GM19351 (cell line): ENCODE data around the gene LRBA.
"Not testable (repeated sequence)": the region's sequence is repeated elsewhere in the genome, so short reads cannot be mapped to it uniquely, and the experiment has no call there.

Source experiments
- ATAC-seq: cut with Tn5 transposase; IDR thresholded peaks from one replicate; pipeline ENCODE4 v1.9.1; 2021; ENCODE audit warnings: mild to moderate bottlenecking, moderate library complexity; ENCODE audit not compliant: unreplicated experiment

Gene LRBA

DNA sequence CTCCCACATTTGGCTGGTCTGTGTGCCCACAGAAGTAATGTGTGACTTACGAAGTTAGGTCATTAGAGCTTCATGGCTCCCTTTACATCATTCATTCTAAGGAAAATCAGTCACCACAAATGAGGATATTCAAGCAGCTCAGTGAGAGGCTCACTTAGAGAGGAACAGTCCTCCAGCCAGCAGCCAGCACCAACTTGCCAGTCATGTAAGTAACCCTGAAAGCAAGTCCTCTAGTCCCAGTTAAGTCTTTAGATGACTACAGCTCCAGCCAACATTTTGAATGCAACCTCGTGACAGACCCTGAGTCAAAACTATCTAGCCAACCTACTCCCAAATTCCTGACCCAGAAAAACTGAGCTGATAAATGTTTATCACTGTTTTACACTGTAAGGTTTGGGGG lies 71.3 kb downstream of the LRBA start:
- ATAC-seq, result peak; percentile 51

DNA sequence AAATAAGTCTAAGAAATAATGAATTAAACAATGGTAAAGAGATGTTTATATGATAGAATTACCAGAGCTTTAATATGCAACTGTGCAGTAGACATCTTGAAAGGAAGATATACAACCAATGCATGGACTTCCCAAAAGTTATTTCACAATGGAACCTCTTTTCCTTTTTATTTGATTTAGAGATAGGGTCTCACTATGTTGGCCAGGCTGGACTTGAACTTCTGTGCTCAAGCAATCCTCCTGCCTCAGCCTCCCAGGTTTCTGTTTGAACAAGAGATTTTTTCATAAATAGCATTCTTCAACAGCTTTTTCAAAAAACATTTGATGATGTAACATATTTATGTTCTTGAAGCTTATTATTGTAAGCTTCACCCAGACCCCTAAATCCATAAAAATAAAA lies 72.0 kb downstream of the LRBA start:
- no peak for ATAC-seq

GRCh38 chr4:150942539-150942938 lies 72.5 kb downstream of the LRBA start:
- no peak for ATAC-seq

DNA sequence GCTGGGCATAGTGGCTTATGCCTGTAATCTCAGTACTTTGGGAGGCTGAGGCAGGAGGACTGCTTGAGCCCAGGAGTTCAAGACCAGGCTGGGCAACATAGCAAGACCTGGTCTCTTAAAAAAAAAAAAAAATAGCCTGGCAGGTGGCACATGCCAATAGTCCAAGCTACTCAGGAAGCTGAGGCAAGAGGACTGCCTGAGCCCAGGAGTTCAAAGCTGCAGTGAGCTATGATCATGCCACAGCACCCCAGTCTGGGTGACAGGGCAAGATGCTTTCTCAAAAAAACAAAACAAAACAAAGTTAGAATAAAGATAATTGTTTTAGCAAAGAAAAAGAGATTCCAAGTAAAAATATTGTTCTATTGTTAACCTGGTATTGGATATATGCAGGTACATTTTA lies 75.0 kb downstream of the LRBA start:
- ATAC-seq, result no peak

DNA sequence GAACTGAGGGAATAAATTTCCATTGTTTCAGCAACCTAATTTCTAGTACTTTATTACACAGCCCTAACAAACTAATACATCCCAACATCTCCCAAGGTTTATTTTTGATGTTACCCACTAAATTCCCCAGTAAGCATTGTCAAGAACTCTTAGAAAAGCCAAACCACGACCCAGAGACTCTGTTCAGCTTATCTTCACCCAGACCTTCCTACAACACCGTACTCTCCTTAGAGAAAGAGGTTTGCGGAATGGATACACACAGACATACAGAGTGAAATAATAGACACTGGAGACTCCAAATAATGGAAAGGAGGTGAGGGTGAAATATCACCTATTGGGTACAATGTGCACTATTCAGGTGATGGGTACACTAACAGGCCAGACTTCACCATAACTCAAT lies 75.6 kb downstream of the LRBA start:
- ATAC-seq, result no peak

- ATAC-seq, result no peak
Observed at GRCh38 chr4:150938873-150939499, 76.1 kb downstream of the LRBA start.

- ATAC-seq, result no peak
Observed at GRCh38 chr4:150938417-150938816, 76.7 kb downstream of the LRBA start.

- no peak for ATAC-seq
Observed at GRCh38 chr4:150934022-150934421, 81.1 kb downstream of the LRBA start.

DNA sequence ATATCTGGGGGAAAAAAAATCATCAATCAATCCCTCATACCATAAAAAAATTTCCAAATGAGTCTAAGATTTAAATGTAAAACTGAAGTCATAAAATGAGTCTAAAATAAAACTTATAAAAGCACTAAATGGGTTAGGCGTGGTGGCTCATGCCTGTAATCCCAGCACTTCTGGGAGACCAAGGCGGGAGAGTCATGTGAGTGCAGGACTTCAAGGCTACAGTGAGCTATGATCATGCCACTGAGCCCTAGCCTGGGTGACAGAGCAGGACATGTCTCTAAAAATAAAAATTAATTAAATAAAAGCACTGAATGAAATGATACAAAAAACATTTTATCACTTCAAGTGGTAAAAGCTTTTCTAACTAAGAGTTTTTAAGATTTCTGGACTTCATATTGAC lies 83.3 kb downstream of the LRBA start:
- no peak for ATAC-seq

DNA sequence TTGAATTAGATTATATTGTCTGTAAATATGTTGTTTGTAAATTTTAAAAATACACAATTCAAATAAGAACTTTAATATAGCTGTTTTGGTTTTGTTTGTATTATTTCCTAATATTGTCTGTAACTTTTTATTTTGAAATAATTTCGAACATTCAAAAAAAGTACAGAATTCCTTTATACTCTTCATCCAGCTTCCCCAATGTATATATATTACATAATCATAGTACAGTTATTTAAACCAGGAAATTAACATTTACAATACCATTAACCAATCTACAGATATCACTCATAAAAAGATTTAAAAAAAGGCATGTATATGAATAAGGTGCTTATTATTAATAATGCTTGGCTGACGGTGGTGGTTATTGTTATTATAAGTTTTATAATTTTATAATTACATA lies 84.1 kb downstream of the LRBA start:
- no peak for ATAC-seq

- ATAC-seq, result no peak
Observed at GRCh38 chr4:150923945-150924344, 91.1 kb downstream of the LRBA start.

GRCh38 chr4:150921486-150921885 lies 93.6 kb downstream of the LRBA start:
- ATAC-seq, result not testable (repeated sequence)

- not testable (repeated sequence) for ATAC-seq
Observed at GRCh38 chr4:150918562-150918961, 96.5 kb downstream of the LRBA start.

GRCh38 chr4:150911326-150911725 lies 103.8 kb downstream of the LRBA start:
- ATAC-seq, result no peak

DNA sequence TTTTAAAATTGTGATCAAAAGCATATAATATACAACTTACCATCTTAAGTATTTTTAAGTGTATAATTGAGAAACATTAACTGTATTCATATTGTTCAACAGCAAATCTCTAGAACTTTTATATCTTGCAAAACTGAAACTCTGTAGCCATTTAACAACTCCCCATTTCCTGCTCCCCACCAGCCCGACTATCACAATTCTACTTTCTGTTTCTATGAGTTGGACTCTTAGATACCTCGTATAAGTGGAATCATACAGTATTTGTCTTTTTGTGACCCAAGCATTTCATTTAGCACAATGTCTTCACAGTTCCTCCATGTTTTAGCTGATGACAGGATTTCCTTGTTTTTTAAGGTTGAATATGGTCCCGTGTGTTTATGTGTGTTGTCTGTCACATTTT lies 106.0 kb downstream of the LRBA start:
- peak; percentile 57 for ATAC-seq

- ATAC-seq, result no peak
Observed at GRCh38 chr4:150906987-150907633, 108.0 kb downstream of the LRBA start.

GRCh38 chr4:150904671-150905070 lies 110.4 kb downstream of the LRBA start:
- ATAC-seq, result no peak

GRCh38 chr4:150903603-150904002 lies 111.5 kb downstream of the LRBA start:
- ATAC-seq, result no peak

DNA sequence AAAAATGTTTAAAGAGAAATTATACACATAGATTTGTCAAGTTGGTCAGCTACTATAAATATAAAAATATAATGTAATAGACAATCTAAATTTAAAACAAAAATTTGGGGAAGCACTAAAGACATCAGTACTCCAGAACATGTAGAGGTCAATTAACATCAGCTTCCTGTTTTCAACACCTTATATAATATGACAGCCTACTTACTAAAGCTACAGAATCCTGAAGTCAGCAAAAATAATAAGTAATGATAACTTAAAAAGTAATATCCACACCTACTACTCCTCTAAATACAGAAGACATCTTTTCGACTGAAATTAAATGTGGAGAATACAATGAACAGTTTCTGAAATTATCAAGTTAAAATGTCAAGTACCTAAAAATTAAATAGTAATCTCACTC lies 118.6 kb downstream of the LRBA start:
- no peak for ATAC-seq

- no peak for ATAC-seq
Observed at GRCh38 chr4:150890246-150890645, 124.8 kb downstream of the LRBA start.

DNA sequence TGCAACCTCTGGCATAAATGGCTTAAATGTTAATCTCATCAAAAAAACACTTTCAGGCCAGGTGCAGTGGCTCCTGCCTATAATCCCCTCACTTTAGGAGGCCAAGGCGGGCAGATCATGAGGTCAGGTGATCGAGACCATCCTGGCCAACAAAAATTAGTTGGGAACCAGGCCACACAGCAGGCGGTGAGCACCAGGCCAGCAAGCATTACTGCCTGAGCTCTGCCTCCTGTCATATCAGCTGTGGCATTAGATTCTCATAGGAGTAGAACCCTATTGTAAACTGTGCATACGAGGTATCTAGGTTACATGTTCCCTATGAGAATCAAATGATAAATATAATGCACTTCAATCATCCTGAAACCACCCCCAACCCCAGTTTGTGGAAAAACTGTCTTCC lies 125.8 kb downstream of the LRBA start:
- ATAC-seq, result no peak

DNA sequence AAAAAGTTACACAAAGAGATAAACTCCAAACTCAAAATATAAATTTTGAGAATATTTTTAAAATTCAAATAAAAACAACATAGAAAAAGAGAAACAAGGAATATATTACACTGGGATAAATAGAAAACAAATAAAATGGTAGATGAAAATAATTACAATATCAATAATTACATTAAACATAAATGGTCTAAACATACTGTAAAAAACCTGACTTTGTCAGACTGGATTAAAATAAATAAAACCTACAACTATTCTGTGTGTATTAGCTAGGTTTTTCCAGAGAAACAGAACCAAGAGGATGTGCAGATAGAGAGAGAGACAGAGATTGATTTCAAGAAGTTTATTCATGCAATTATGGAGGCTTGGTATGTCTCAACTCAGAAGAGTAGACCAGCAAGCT lies 126.5 kb downstream of the LRBA start:
- no peak for ATAC-seq

DNA sequence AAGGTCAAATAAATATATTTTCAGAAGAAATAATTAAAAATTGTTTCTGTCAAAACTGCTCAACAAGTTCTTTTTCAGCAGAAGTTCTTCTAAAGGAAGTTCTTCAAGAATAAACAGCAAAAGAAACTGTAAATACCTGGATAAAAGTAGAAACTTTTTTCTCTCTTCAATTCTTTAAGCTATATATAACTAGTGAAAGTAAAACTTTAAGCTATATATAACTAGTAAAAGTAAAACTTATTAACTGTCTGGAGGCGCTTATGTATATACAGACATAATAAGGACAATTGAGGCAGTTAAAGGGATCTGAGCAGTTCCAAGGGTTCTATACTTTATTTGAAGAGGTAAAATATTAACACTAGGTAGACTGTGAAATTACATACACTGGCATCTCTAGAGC lies 126.9 kb downstream of the LRBA start:
- ATAC-seq, result no peak
